GM13977 (cell line): ENCODE results near the gene NKAIN2.

ENCODE experiments used
- DNase-seq: peaks from one replicate; pipeline ENCODE4 v3.0.0; 2012; ENCODE audit warnings: low spot score
- CTCF ChIP-seq: IDR thresholded peaks from 2 replicates; pipeline ENCODE4 v1.5.1; 2012; ENCODE audit warnings: mild to moderate bottlenecking, control low read depth; ENCODE audit not compliant: insufficient read depth; ENCODE audit errors: extremely low read depth, missing control alignments
- in situ Hi-C: fragments of 300-500 bp; cut with MboI; formaldehyde crosslinking; loops from one replicate; pipeline ENCODE4 v1.12.0; 2022; ENCODE audit warnings: low sequenced_read_pairs, low pct_unique_long_range_greater_than_20kb, mixed read lengths, inconsistent platforms; ENCODE audit not compliant: unreplicated experiment

Gene NKAIN2

GRCh38 chr6:124368131-124368530, 564.5 kb downstream of the NKAIN2 start:
- in situ Hi-C loops: no loop called here
- no peak for DNase-seq

GRCh38 chr6:124371974-124372475, 568.4 kb downstream of the NKAIN2 start:
- no peak for TF ChIP-seq CTCF
- DNase-seq: no peak
- in situ Hi-C loops: no loop called here

More at GRCh38 chr6:124368131-124368530, 564.5 kb downstream of the NKAIN2 start:
- no peak for TF ChIP-seq CTCF

- no peak for TF ChIP-seq CTCF
- in situ Hi-C loops: no loop called here
- DNase-seq: no peak
Measured at GRCh38 chr6:124373386-124373785, 569.7 kb downstream of the NKAIN2 start.

- no peak for DNase-seq
- TF ChIP-seq CTCF: no peak
- in situ Hi-C loops: no loop called here
Measured at GRCh38 chr6:124389127-124389526, 585.5 kb downstream of the NKAIN2 start.

GRCh38 chr6:124393536-124393935, 589.9 kb downstream of the NKAIN2 start:
- DNase-seq: no peak
- in situ Hi-C loops: no loop called here
- TF ChIP-seq CTCF: no peak

GRCh38 chr6:124396361-124396760, 592.7 kb downstream of the NKAIN2 start:
- no peak for TF ChIP-seq CTCF
- in situ Hi-C loops: no loop called here
- no peak for DNase-seq
